Endodermal cell (in vitro differentiated cells): ENCODE data around the gene SWT1. TPM values are rescaled to one million over a fixed set of nuclear protein-coding genes. Genes with fewer than 3 reads are reported as not detected.

ENCODE experiments used
- DNase-seq: peaks from one replicate; pipeline ENCODE4 v3.0.0-alpha.2; 2017
- H3K27ac ChIP-seq: 2 replicates; pipeline ENCODE4 v1.5.1; 2013; ENCODE audit warnings: mild to moderate bottlenecking, low read depth, low read length, moderate library complexity
- H3K27me3 ChIP-seq: 2 replicates; pipeline ENCODE4 v1.6.1; 2013; ENCODE audit warnings: mild to moderate bottlenecking, low read length, moderate library complexity; ENCODE audit not compliant: insufficient read depth, control insufficient read depth, poor library complexity, severe bottlenecking
- H3K36me3 ChIP-seq: 2 replicates; pipeline ENCODE4 v1.7.0; 2013; ENCODE audit warnings: mild to moderate bottlenecking, low read length, moderate library complexity; ENCODE audit not compliant: control insufficient read depth, insufficient read depth
- H3K4me1 ChIP-seq: one replicate; pipeline ENCODE4 v1.7.0; 2013; ENCODE audit warnings: low read length; ENCODE audit not compliant: control insufficient read depth, insufficient read depth
- H3K4me3 ChIP-seq: 2 replicates; pipeline ENCODE4 v1.5.1; 2013; ENCODE audit warnings: mild to moderate bottlenecking, low read length, moderate library complexity
- H3K9ac ChIP-seq: 2 replicates; pipeline ENCODE4 v1.6.1; 2013; ENCODE audit warnings: mild to moderate bottlenecking, low read length, moderate library complexity; ENCODE audit not compliant: poor library complexity, severe bottlenecking; ENCODE audit errors: extremely low read depth
- H3K9me3 ChIP-seq: 2 replicates; pipeline ENCODE4 v1.6.1; 2013; ENCODE audit warnings: mild to moderate bottlenecking, low read length, moderate library complexity; ENCODE audit not compliant: control insufficient read depth
- H3K27ac Mint-ChIP-seq: 2 replicates; pipeline ENCODE4 v1.8.0; 2020; ENCODE audit warnings: mixed read lengths
- H3K27me3 Mint-ChIP-seq: 2 replicates; pipeline ENCODE4 v1.8.0; 2021; ENCODE audit warnings: mild to moderate bottlenecking, mixed read lengths; ENCODE audit not compliant: insufficient read depth
- H3K36me3 Mint-ChIP-seq: 2 replicates; pipeline ENCODE4 v1.8.0; 2020; ENCODE audit warnings: low read depth, mixed read lengths
- H3K4me1 Mint-ChIP-seq: 2 replicates; pipeline ENCODE4 v1.8.0; 2020; ENCODE audit warnings: mixed read lengths
- H3K4me3 Mint-ChIP-seq: 2 replicates; pipeline ENCODE4 v1.8.0; 2020; ENCODE audit warnings: mild to moderate bottlenecking, moderate library complexity, mixed read lengths
- H3K9me3 Mint-ChIP-seq: 2 replicates; pipeline ENCODE4 v1.8.0; 2020; ENCODE audit warnings: mild to moderate bottlenecking, mixed read lengths
- WGBS, 2 experiments: methylation state at CpG; one replicate each; pipeline versions ENCODE4 v1.1.5 to v1.1.7; 2013; ENCODE audit warnings: missing lambda C conversion rate in 2 of 2, mixed read lengths in 1 of 2; ENCODE audit not compliant: insufficient coverage in 1 of 2, insufficient read length in 1 of 2; 5-methylcytosine and 5-hydroxymethylcytosine counted together
- total RNA-seq, 2 donors: library from RNA; stranded (reverse); fragmentation: NEBNext Ultra II Directional in 1 of 2; extraction: Animal tissue kit (Norgen Biotek cat#: 25700) in 1 of 2; gene quantifications; 2 replicates in 1 of 2; 3 replicates in 1 of 2; pipeline ENCODE4 v1.2.1, GENCODE V29; 2021
- TF ChIP-seq, protein P1 (sequence below): fragments of 200-600 bp; sonication (generic); conservative IDR thresholded peaks from 2 replicates; pipeline ENCODE4 v1.5.0; 2021; ENCODE audit warnings: antibody characterized with exemption, mild to moderate bottlenecking

The SWT1 gene
- total RNA-seq, 2 donors from 2014 or later, result 9.7 to 13.4 TPM

- Mint-ChIP-seq H3K9me3 (peaks cover 6% of the 10 kb centered on the region), H3K4me3 (no peak overlapping the region), H3K27ac (no peak overlapping the region), H3K4me1 (peaks cover 7% of the 10 kb centered on the region), H3K36me3 (peaks cover 2% of the 10 kb centered on the region), H3K27me3 (no peaks in the 10 kb centered on the region)
- 88 to 89% methylated on average over 1 of the region's 1 CpG for WGBS, 2 experiments
- H3K9ac ChIP-seq, result no peak overlapping the region
- no peaks in the 10 kb centered on the region for H3K9me3 ChIP-seq
- H3K36me3 ChIP-seq, result no peaks in the 10 kb centered on the region
- H3K4me3 ChIP-seq, result no peak overlapping the region
- DNase-seq, result no peak
- H3K27ac ChIP-seq, result no peak overlapping the region
- H3K27me3 ChIP-seq, result no peaks in the 10 kb centered on the region
- TF ChIP-seq, protein P1, sequence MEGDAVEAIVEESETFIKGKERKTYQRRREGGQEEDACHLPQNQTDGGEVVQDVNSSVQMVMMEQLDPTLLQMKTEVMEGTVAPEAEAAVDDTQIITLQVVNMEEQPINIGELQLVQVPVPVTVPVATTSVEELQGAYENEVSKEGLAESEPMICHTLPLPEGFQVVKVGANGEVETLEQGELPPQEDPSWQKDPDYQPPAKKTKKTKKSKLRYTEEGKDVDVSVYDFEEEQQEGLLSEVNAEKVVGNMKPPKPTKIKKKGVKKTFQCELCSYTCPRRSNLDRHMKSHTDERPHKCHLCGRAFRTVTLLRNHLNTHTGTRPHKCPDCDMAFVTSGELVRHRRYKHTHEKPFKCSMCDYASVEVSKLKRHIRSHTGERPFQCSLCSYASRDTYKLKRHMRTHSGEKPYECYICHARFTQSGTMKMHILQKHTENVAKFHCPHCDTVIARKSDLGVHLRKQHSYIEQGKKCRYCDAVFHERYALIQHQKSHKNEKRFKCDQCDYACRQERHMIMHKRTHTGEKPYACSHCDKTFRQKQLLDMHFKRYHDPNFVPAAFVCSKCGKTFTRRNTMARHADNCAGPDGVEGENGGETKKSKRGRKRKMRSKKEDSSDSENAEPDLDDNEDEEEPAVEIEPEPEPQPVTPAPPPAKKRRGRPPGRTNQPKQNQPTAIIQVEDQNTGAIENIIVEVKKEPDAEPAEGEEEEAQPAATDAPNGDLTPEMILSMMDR, result no peak
- no peaks in the 10 kb centered on the region for H3K4me1 ChIP-seq
Observed at GRCh38 chr1:185262151-185262550, 105.2 kb downstream of the SWT1 start.

- Histone ChIP-seq H3K36me3 (no peaks in the 10 kb centered on the region), H3K4me3 (no peak overlapping the region), H3K27me3 (no peaks in the 10 kb centered on the region), H3K27ac (no peak overlapping the region), H3K4me1 (no peaks in the 10 kb centered on the region), H3K9me3 (no peaks in the 10 kb centered on the region), H3K9ac (no peak overlapping the region)
- DNase-seq, result no peak
- H3K27me3 Mint-ChIP-seq, result no peaks in the 10 kb centered on the region
- H3K4me3 Mint-ChIP-seq, result no peak overlapping the region
- no peak overlapping the region for H3K27ac Mint-ChIP-seq
- TF ChIP-seq, protein P1, result no peak
- no peaks in the 10 kb centered on the region for H3K9me3 Mint-ChIP-seq
- WGBS, 2 experiments, result 93 to 100% methylated on average over 1 to 3 of the region's 3 CpGs
- peaks cover 7% of the 10 kb centered on the region for H3K4me1 Mint-ChIP-seq
- no peaks in the 10 kb centered on the region for H3K36me3 Mint-ChIP-seq
Observed at GRCh38 chr1:185263292-185263691, 106.3 kb downstream of the SWT1 start.

- no peaks in the 10 kb centered on the region for H3K27me3 Mint-ChIP-seq
- peaks cover 7% of the 10 kb centered on the region for H3K4me1 Mint-ChIP-seq
- Histone ChIP-seq H3K4me1 (no peaks in the 10 kb centered on the region), H3K27me3 (no peaks in the 10 kb centered on the region), H3K4me3 (no peak overlapping the region), H3K9ac (no peak overlapping the region), H3K36me3 (no peaks in the 10 kb centered on the region), H3K9me3 (no peaks in the 10 kb centered on the region), H3K27ac (no peak overlapping the region)
- no peak for DNase-seq
- no peaks in the 10 kb centered on the region for H3K9me3 Mint-ChIP-seq
- WGBS, 2 experiments, result 87 to 100% methylated on average over 1 of the region's 1 CpG
- TF ChIP-seq, protein P1, result no peak
- no peak overlapping the region for H3K27ac Mint-ChIP-seq
- no peaks in the 10 kb centered on the region for H3K36me3 Mint-ChIP-seq
- no peak overlapping the region for H3K4me3 Mint-ChIP-seq
Observed at GRCh38 chr1:185263780-185264179, 106.8 kb downstream of the SWT1 start.
